ENCODE measurements around the gene TRIM33. TPM values are rescaled to one million over a fixed set of nuclear protein-coding genes. Genes with fewer than 3 reads are reported as not detected.

TRIM33 gene
- polyA plus RNA-seq (ENCODE audit: insufficient read length in 4 of 4) = 10 to 100 TPM; 40.4 to 66.2 (median 54.8) TPM

DNA sequence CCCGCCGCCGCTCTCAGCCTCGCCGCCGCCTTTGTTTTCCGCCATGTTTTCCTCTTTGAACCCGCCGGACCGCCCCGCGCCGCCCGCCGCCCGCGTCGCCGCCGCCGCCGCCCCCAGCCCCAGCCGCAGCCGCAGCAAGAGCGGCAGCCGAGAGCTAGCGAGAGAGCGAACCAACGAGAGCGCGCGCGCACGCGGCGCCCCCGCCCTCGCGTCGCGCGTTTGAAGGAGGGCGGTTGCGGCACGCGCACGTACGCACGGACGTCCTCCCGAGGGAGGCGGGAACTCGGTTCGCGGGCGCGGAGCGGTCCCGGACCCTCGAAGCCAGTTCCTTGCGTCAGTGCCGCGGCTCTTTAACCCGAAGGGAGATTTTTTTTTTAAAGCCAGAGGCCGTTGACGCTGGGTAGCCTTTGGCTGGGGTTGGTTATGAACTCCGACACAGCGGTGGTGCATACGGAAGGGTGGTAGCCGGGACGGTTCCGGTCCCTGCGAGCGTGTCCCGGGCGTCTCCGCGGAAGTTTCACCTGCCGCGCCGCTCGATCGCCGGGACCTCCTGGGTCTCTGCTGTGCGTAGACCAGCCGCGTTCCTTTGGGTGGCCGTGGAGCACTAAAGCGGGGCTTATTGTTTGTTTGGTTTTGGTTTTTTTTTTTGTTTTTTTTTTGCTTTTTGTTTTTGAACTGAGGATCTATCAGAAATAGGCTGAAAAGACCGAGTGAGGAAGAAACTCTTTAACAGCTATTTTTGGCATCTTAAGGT lies at the start of gene TRIM33:
Gene TRIM33, minus strand, starts transcription at position 172 of the 754 bp plus-strand sequence. Its CDS starts 127 bp downstream, at position 45.
- DNase-seq (ENCODE audit: low read depth in 4 of 4, low spot score in 3 of 4) = peak; percentile 89 to 94 (median 91)

- DNase-seq (ENCODE audit: low read depth in 4 of 4, low spot score in 3 of 4) = no peak
Observed at GRCh38 chr1:114559356-114559755, 48.4 kb upstream of the TRIM33 start.

- no peak for DNase-seq (ENCODE audit: low read depth in 4 of 4, low spot score in 3 of 4)
Observed at GRCh38 chr1:114558544-114558943, 47.5 kb upstream of the TRIM33 start.

DNA sequence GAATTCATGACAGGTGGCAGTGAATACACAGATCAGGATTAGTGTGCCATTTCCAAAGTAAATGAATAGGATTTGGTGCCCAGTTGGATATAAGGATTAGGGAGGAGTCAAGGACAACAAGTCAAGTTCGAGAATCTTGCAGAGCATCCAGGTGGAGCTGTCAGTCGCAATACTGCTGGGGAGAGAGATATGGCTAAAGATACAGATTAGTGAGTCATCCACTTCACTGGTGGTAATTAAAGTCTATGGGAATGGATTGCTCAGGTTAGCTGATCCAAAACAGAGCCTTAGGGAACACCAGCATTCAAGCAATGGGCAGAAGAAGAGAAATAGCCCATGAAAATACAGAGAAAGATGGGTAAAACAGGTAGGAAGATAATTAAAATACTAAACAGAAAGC lies 43.6 kb upstream of the TRIM33 start:
- DNase-seq (ENCODE audit: low read depth in 4 of 4, low spot score in 3 of 4) = no peak

- DNase-seq (ENCODE audit: low read depth in 4 of 4, low spot score in 3 of 4) = no peak
Observed at GRCh38 chr1:114552106-114552639, 41.2 kb upstream of the TRIM33 start.

GRCh38 chr1:114551400-114551799 lies 40.4 kb upstream of the TRIM33 start:
- DNase-seq (ENCODE audit: low read depth in 4 of 4, low spot score in 3 of 4) = no peak

DNA sequence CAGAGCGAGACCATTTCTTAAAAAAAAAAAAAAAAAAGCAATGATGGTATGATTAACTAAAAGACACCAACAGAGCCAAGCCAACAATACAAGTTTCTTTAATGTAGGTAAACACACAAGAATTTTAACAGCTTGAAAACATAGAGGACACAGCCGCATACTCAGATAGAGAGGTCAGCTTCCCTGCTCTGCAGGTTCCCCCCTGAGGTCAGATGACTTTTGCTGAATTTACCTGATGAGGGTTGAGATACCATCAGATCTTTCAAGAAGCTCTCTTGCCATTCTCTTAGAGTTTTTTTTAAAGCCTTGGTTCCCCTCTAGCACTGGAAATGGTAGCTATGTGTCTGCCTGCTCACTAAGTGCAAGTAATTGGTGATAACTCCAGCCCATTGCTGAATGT lies 39.3 kb upstream of the TRIM33 start:
- DNase-seq (ENCODE audit: low read depth in 4 of 4, low spot score in 3 of 4) = no peak

DNA sequence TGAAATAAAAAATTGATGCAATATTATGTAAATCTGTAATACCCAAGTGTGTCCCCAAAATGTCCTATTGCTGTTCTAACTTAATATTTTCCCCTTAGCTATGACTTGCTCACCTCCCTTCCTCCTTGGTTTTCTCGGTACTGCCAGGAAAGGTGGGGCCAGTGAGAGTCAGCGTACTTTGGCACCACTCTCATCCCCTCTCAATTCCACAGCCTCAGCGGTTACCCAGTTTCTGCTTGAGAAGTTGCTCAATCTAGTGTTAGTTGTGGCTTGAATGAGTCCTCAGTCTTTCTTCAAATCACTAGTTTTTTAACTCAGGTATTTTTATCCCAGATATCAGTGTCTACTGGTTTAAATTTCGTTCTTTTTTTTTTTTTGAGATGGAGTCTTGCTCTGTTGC lies 38.1 kb upstream of the TRIM33 start:
- DNase-seq (ENCODE audit: low read depth in 4 of 4, low spot score in 3 of 4) = no peak

DNA sequence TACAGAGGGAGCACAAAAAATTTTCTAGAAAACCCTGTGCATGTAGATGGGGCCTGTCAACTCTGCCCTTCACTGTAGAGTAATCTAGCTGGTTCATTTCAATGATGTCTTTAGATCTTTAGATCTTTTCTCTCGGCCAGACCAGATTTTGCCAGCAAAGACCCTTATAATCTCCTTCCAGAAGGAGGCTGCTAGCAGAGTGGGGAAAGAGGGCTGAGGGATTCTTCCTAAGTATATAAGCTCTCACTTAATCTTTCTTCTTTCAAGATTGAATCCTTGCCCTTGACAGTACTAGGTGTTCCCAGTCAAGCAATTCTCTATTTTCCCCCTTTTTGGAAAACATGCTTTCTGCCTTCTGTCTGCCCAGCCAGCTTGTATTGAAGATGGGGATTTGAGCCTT lies 36.1 kb upstream of the TRIM33 start:
- DNase-seq (ENCODE audit: low read depth in 4 of 4, low spot score in 3 of 4) = no peak

DNA sequence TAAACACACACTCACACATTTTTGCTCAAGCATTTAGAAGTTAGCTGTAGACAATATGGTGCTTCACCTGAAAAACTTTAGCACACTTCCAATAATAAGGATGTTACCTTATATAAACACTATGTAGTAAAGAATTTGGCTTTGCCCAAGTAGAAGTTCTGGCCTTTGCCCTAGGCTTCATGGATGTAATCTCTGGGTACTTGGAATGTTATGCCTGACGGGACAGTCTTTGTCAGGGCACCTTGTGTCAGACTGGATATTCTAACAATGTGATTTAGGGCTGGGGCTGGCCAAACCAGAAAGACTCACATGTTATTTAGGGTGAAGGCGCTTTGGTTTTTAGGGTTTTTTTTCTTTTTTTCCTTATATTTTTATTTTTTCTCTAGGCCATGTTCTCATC lies 34.8 kb upstream of the TRIM33 start:
- DNase-seq (ENCODE audit: low read depth in 4 of 4, low spot score in 3 of 4) = no peak

- no peak for DNase-seq (ENCODE audit: low read depth in 4 of 4, low spot score in 3 of 4)
Observed at GRCh38 chr1:114545315-114545714, 34.3 kb upstream of the TRIM33 start.

GRCh38 chr1:114540821-114541220 lies 29.8 kb upstream of the TRIM33 start:
- no peak for DNase-seq (ENCODE audit: low read depth in 4 of 4, low spot score in 3 of 4)

DNA sequence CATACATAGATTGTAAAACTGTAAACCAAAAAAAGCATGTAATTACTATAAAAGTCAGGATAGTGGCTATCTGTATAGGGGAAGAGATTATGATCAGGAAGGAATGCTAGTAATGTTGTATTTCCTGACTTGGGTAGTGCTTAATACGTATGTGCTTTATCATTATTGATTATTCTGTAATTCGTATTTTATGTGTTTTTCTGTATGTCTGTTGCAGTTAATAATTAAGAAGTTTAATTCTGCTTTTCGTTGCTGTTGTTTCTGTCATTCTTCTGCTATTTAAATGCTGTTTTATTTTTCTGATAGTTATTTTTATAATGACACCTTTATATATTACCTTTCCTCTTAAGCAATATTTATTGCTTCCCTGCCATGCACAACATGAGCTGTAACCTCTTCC lies 29.3 kb upstream of the TRIM33 start:
- no peak for DNase-seq (ENCODE audit: low read depth in 4 of 4, low spot score in 3 of 4)

DNA sequence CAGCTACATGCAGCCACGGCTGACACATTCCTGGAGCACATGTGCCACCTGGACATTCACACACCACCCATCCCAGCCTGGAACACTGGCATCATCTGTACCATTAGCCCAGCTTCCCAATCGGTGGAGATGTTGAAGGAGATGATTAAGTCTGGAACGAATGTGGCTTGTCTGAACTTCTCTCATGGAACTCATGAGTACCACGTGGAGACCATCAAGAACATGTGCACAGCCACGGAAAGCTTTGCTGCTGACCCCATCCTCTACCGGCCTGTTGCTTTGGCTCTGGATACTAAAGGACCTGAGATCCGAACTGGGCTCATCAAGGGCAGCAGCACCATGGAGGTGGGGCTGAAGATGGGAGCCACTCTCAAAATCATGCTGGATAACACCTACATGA lies 25.0 kb upstream of the TRIM33 start:
- no peak for DNase-seq (ENCODE audit: low read depth in 4 of 4, low spot score in 3 of 4)

- no peak for DNase-seq (ENCODE audit: low read depth in 4 of 4, low spot score in 3 of 4)
Observed at GRCh38 chr1:114535401-114535800, 24.4 kb upstream of the TRIM33 start.

GRCh38 chr1:114531094-114531493 lies 20.1 kb upstream of the TRIM33 start:
- no peak for DNase-seq (ENCODE audit: low read depth in 4 of 4, low spot score in 3 of 4)

- DNase-seq (ENCODE audit: low read depth in 4 of 4, low spot score in 3 of 4) = no peak
Observed at GRCh38 chr1:114530224-114530623, 19.2 kb upstream of the TRIM33 start.

GRCh38 chr1:114524944-114525343 lies 13.9 kb upstream of the TRIM33 start:
- no peak for DNase-seq (ENCODE audit: low read depth in 4 of 4, low spot score in 3 of 4)

DNA sequence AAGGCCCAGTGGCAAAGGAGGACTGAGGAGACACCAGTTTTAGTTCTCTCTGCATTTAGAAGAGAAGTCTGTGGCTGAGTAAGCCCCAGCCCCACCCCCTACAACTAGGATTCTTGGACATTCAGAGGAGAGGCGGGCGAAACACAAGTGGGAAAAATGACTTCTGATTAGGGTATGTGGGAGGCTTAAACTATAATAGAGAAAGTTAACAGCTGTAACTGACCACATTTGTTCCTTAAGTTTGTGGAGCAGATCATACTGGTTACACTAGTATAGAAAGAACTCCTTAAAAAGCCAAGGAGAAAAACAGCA lies 11.2 kb upstream of the TRIM33 start:
- no peak for DNase-seq (ENCODE audit: low read depth in 4 of 4, low spot score in 3 of 4)

- no peak for DNase-seq (ENCODE audit: low read depth in 4 of 4, low spot score in 3 of 4)
Observed at GRCh38 chr1:114521396-114522263, 10.6 kb upstream of the TRIM33 start.

- DNase-seq (ENCODE audit: low read depth in 4 of 4, low spot score in 3 of 4) = no peak
Observed at GRCh38 chr1:114517348-114517747, 6.3 kb upstream of the TRIM33 start.
